Hematopoietic multipotent progenitor cell treated with erythropoietin and hydrocortisone succinate and interleukin-3 and kit ligand, for 8 days (in vitro differentiated cells): ENCODE results near the gene EHF.

Experiments
- DNase-seq: peaks from one replicate; pipeline ENCODE4 v3.0.0-alpha.2; 2015

The EHF gene

DNA sequence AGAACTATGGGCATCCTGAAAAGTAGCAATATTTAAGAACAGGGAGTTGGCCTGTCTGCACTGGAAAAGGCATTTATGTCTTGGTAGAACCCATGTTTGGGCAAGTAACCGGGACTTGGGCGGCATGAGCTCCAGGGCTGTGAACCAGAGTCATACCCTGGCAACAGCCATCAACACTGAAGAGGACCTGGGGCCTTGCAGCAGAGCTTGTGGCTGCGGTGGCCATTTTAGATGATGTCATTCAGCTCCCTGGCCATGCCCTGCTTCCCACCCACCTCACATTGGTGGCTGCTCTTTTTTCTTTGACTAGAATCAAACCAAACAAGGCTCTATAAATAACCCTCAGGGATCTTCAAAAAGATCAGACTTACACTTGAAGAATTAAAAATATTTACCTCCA, 26.6 kb downstream of the EHF start:
- DNase-seq = no peak

DNA sequence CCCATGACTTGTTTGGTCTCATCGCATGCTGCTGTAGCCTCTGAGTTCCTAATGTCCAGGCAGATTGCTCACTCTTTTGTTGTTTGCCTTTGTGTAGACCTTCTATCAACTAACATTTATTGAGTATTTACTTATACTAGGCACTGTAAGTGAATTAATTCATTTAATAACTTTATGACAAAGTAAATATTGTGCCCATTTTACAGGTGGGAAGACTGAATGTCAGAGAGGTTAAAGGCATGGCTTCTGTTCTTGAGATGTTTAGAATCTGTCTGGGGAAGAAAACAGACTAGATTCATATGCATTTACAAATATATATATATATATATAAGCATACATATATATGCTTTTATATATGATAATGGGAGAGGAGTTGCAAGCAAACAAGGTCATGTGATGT, 27.1 kb downstream of the EHF start:
- DNase-seq = no peak

DNA sequence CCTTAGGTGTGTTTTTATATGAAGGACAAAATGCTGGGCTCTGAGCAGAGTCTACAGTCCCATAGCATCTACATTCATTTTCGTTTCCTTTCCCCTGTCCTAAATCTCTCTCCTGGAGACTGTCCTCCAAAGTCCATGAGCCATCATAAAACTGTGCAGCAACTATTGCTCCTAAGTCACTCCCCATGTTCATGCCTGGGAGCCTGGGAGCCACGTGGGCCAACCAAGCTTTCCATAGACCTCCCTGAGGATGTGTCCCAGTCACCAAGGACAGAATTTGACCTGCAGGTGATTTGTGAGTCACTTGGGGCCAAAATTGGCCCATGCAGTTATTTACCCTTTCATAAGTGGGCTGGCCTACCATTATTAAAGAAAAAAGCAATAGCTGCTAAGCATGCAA, 28.7 kb downstream of the EHF start:
- DNase-seq = no peak

DNA sequence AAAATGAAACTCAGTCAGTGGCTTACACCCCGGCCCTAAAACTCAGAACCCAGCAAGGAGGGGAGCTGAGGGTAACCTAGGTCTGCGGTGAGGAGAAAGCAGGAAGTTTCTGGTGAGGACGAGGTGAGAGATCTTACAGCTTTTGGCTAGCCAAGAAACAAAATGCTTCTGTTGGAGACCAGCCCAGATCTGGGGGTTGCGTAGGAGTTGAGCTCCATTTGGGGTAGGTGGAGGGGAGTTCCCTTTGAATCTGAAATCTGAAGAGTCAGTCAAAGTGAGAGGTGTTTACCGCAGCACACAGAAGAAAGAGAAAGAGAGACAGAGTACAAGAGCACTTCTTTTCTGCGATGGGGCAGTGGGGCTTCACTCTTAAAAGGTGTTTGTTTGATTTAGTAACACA, 29.6 kb downstream of the EHF start:
- no peak for DNase-seq

DNA sequence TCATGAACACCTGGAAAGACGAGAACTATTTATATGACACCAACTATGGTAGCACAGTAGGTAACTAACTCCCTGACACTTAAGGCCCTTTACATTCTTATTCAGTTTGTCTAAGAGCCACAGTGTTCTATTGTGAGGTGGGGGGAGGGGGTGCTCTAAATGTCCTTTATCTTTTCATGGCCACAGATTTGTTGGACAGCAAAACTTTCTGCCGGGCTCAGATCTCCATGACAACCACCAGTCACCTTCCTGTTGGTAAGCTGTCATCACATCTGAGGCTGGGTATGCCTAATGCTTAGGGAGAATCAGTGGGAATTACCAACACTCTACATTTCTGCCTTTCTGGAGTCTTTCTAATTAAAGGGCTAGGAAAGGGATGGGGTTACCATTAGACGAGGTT, 30.7 kb downstream of the EHF start:
- DNase-seq = no peak

DNA sequence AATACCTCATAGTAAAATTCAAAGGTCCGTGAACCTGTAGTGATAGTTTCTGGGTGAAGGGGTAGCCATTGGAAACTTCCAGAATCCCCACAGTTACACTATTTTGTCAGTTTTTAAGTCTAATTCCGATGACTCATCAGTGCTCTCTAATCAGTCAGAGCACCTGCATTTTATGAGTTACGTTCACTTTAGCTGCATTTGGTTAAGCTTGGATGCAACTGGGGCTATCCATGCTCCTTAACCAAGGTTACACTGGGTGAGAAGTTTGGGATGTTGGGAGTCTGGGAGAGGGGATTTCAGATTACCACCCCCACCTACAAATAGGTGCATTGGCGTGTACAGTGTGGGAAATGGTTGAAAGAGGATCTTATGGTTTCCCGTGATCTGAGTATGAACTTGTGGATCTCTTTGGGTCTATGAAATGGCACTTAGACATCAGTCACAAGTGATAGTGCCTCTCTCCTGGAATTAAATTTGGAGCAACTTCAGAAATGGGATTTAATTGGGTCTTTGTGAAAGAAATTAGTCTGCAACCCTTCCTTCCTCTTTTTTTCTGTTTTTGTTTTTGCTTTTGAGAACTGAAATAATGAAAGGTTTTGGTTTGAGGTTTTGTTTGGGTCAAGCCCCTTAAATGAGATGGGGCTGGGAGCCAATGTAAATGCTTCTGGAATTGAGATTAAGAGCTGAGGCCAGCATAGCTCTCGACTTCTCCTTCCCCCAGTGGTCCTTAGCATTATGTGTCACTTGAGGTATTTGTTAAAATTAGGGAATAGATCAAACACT, 31.5 kb downstream of the EHF start:
- no peak for DNase-seq

DNA sequence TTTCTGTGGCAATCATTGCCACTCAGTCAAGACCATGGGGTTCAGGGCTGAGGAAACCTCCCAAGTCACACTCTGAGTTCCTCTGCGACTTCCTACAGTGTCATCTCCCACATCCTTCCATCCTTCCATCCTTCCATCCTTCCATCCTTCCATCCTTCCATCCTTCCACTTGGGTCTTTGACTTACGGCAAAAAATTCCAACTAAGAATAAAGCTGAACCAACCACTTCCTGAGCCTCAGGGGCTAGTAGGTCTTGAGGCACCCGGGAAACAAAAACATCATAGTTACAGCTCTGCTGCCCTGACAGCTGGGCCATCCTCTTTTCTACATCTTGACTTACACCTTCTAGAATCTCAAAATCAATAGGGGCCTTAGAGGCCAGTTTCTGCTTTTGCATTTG, 32.1 kb downstream of the EHF start:
- no peak for DNase-seq

DNA sequence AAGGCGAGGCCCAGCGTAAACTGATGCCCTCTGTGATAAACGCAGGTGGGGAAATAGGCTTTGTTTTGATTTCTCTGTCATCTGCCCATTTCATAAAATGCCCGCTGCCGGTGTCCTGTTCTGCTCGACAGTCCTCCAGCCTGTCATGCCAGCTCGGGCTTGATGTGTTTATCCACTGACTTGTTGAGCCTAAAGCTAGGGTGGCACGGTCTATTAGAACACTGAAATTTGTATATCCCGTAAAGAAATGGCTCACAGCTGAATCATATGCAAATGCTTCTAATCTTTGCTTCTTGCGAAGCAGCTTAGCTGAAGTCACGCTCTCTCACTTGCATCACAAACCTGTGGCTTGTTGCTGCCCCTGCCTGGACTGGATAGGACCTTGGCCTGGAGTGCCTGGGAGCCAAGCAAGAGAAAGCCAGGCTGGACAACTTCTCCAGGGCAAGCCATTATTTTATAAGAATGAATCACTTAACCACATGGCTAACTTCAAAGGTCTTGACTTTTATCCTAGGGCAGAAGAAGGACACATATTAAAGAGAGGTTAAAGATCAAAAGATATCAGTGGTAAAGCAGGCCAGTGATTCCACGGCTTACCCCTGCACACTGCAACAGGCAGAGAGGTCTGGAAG, 33.1 kb downstream of the EHF start:
- DNase-seq = no peak

DNA sequence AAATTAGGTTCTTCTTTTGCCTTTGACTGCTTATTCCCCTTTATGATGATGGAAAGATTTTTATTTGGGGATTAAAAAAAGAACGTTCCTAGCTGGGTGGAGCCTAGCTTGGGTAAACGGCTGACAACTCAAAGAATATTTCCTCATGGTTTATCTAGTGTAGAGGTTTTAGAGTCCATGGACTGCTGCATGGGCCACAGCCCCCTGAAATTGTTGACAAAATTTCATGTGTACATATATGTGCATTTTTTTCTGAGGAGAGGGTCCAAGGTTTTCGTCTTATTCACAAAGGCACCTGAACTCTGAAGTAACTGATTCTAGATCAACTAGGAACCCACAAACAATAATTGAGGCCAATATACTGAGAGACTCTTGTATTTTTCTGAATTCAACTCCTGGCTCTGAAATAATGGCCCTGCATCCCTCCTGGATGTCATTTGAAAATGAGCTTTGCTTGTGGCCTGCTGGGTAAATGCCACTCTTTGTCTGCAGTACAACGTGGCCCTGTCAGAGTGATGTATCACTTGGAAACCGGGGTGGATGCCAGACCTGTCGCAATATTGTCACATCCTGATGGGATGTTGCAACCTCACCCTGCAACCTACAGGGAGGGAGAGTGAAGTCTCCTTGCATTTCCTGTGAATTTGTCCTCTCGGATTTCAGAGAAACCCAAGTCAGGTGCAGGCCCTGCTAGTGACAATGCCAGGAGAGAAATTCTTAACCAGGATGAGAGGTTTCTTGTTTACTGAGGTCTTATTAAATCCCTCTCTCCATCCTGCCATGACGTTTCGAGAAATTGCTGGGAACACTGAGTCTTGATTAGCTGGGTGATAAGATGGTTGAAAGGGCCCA, 33.8 kb downstream of the EHF start:
- no peak for DNase-seq

DNA sequence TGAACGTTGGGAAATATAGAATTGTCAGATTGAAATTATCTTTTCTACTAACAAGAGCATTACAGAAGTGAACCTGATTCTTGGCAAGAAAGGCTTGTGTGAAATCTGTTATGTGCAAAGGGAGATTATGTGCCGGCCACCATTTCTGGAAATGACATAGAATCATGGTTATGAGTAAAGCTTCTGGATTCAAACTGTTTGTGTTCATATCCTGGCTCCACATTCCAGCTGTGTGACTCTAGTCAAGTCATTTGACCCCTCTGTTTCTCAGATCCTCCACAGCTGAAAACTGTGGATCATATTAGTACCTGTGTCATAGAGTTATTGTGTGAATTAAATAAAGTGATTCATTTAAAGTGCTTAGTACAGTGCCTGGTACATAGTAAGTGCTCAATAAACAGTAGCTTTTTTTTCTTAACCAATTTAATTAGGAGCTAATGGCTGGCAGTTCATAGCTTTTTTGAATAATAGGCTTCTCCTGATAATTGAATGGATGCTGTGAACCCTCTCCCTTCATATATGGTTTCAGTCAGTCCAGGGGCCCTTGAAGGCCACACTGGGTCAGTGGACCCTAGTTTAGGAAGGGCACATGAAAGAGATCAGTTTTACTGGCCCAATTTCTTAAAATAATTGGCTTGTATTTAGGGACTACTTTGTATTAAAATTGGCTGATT, 34.6 kb downstream of the EHF start:
- DNase-seq = no peak

DNA sequence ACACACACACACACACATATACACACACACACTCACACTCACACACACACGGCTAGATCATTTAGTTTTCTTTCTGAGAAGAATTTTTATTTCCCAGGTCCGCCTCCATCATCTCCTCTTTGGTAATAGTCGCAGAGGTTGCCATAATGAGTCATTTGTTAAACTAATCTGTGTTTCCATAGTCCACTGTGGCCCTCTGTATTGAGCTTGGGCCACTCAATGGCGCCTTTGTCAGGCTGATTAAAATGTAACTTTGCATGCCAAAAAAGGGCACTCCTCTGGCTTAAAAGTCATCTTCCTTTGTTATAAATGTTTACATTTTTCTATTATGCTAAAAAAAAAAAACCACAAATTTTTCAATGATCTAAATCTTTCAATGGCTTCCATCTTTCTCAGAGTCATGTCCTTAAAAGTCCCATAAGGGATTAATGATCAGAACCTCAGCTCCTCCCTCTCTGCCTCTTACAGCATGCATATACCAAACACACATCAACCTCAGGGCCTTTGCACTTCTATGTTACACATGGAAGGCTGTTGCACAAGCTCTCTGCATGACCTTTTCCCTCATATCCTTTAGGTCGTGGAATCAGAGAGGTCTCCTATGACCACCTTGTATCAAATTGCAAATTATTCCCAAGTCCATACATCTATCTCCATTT, 35.3 kb downstream of the EHF start:
- no peak for DNase-seq

DNA sequence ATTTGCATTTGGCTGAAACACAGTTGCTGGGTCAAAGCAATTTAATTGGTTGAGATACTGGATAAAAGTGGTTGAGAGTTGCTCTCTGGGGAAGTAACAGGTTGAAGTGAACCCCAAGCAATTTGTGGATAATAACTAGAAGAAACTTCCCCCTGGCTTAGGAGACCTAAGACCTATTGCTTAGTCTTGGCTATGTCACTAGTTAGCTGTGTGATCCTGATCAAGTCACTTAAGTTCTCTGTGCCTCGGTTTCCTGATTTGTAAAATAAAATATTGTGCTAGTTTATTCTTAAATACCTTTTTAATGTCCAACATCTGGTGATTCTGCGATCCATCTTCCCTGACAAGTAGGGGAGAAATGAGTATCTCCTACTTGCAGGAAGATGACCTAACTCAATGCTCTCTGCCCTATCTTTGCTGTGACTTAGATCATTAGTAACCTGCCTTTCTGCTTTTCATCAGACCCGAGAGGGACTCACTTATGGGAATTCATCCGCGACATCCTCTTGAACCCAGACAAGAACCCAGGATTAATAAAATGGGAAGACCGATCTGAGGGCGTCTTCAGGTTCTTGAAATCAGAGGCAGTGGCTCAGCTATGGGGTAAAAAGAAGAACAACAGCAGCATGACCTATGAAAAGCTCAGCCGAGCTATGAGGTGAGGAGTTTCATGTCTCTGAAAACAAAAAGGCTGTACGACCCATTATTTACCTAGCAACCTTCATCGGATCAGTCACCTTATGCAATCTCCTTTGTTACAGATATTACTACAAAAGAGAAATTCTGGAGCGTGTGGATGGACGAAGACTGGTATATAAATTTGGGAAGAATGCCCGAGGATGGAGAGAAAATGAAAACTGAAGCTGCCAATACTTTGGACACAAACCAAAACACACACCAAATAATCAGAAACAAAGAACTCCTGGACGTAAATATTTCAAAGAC, 37.5 kb downstream of the EHF start:
- DNase-seq = no peak

DNA sequence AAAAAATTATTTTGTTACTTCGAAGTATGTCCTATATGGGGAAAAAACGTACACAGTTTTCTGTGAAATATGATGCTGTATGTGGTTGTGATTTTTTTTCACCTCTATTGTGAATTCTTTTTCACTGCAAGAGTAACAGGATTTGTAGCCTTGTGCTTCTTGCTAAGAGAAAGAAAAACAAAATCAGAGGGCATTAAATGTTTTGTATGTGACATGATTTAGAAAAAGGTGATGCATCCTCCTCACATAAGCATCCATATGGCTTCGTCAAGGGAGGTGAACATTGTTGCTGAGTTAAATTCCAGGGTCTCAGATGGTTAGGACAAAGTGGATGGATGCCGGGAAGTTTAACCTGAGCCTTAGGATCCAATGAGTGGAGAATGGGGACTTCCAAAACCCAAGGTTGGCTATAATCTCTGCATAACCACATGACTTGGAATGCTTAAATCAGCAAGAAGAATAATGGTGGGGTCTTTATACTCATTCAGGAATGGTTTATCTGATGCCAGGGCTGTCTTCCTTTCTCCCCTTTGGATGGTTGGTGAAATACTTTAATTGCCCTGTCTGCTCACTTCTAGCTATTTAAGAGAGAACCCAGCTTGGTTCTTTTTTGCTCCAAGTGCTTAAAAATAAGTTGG, 38.3 kb downstream of the EHF start:
- no peak for DNase-seq

DNA sequence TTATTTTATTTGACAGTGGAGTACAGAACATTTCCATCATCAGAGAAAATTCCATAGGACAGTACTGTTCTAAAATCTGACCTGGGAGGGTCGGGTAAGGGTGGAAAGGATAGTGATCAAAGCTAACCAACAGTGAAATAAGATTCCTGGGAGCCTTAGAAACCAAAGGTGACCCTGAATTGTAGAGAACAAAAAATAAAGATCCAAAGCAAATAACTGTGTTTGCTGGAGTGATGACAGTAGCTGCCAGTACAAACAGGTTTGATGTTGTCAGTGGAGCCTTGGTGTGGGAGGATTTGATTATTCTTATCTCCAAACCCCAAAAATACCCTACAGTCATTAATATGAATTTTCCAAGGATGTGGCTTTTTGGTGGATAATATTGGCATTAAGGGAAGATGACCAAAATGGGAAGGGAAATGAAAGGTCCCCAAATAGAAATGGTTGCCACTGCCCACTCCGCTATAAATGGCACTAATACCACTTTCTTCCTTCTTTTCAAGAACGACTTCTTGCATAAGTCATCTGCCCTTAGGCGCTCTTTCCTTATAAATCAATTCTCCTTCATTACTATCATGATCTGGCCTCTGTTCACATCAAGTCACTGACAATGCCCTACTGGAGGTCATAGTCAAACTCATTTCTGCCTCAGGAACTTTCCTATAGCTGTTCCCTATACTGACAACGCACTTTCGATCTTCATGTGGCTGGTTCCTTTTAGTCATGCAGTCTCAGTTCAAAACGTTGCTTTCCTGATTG, 44.4 kb downstream of the EHF start:
- no peak for DNase-seq

DNA sequence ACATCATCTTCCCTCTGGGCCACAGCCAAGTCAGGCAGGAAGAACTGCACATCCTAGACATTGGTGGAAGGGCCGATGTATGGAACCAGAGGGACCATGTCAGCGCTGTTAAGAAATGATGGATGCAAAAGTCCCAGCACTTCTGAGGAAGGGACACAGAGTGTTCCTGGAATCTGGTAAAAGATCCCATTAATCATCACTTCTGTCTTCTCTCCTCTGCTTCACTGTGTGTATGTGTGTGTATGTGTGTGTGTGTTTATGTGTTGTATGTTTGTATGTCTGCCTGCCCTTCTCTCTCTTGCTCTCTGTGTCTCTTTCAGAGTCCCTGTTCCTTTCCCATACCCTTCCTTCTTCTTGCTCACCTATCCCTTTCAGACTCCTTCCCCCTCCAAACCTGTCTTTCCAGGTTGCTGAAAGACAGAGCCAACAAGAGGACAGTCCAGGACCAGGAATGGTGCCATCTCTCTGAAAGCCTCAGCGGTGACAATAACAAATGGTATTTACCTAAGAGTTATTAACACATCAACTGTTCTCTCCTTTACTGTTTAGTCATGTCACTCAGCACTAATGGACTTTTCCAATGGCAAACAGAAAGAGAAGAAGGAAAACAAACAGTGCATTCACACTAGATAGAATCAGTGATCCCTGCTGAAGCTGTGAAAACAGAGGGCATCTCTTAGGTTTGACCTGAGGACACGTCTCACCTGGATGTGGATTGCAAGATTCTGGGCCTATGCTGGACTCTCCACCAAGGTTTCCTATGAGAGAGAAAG, 47.1 kb downstream of the EHF start:
- no peak for DNase-seq

DNA sequence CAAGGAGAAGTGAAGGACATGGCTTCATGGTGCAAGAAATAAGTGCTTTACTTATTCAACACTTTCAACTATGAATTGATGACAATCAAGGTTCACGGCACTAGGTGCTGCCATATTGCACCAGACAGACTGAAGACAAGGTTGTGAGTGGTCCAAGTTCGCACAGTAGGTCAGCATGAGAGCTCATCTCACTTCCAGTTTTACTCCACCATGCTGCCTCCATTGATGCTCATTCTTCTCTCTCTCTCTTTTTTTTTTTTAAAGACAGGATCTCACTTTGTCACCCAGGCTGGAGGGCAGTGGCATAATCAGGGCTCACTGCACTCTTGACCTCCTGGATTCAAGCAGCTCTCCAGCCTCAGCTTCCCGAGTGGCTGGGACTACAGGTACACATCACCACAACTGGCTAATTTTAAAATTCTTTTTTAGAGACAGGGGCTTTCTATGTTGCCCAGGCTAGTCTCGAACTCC, 47.7 kb downstream of the EHF start:
- DNase-seq = no peak

DNA sequence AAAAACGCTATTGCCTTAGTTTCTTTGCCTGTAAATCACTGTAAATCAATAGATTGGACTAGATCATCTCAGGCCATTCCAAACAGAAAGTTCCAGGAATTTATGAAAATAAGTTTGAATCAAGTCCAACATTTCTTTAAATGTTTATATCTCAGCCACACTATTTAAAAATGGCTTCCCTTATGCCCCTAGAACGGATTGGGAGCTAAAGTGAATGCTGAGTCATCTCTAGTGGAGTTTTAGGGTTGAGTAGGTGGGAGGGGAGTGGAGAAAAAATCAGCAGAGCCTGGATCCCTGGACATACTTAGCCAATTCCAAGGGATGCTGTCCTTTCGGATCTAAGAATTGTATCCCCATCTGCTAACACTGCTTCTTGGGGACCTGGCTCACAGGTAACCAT, 48.6 kb downstream of the EHF start:
- DNase-seq = no peak

DNA sequence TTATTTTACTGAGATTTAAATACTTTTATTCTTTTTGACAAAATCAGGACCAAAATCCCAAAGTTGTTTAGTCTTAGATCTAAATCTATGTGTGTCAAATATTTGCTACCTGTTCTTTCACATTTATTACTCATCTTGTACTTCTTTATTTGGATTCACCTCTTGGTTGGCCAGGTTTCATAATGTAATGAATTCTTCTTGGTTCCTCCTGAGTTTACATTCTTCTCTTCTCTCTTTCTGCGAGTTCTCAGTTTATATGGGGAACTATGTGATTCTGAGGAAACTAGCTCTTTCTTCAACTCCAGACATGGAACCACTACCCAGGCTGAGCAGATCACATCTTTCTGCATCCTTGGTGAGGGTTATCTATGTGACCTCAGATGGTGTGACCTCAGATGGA, 50.2 kb downstream of the EHF start:
- no peak for DNase-seq

DNA sequence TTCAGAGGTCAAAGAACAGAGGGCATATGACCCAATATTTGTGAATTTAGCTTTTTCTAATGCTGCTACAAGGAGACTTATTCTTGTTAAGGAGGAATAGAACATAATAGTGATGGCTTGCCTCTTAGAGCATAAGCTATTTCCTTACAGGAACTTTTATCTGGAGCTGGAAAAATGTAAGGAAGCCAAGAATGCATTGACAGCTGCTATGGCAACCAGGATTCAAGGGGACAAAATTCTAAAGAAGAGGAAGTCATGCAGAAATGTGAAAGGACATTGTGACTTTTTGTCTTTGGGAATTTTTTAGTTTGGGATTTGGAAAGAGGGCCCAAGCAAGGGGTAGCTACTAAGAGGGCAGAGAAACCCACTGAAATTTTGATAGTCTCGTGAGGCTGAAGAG, 51.1 kb downstream of the EHF start:
- no peak for DNase-seq
